ENCODE measurements around the gene ZNF573. TPM values are rescaled to one million over a fixed set of nuclear protein-coding genes. Genes with fewer than 3 reads are reported as not detected.

ZNF573 gene
- total and polyA plus RNA-seq, 2 donors (not counting 1 experiment from before 2014, with no cell fraction given) = 5.3 to 28.8 TPM

DNA sequence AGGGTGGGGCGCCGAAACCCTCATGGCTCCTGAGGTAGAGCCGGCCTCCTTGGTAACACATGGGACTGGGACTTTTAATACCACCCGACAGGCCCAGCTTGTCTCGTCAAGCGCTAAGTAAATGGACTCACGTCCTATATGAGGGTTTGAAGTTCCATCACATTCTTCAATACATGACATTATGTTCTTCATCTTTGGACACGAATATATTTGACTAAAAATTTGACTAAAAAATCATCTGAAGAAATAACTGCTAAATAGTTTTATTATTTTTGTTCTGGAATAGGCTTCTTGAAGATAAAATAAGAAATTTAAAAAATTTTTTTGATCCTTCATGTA, 59.5 kb downstream of the ZNF573 start:
- DNase-seq = no peak
- H3K4me1 Mint-ChIP-seq = peaks cover 14% of the 10 kb centered on the region
- ATAC-seq (ENCODE audit: low read depth) = no peak
- Histone ChIP-seq H2AFZ (ENCODE audit: insufficient read depth, low read depth, low read length, poor library complexity, severe bottlenecking) (peak overlapping the region; percentile 87), H4K20me1 (ENCODE audit: control insufficient read depth, insufficient read depth, low read length, poor library complexity, severe bottlenecking) (no peaks in the 10 kb centered on the region), H3K27ac (ENCODE audit: low read length in 2 of 2) (peak overlapping the region; percentile 62 to 68), H3K79me2 (ENCODE audit: control insufficient read depth, insufficient read depth, low read length) (peaks cover 19% of the 10 kb centered on the region), H3K4me2 (replicated peaks; ENCODE audit: low read depth, low read length, poor library complexity, severe bottlenecking) (peak overlapping the region; percentile 85), H3K36me3 (replicated peaks in 1 of 2; ENCODE audit: control extremely low read depth in 1 of 2, control insufficient read depth in 1 of 2, extremely low read depth in 1 of 2, insufficient read depth in 2 of 2, low read length in 1 of 2) (no peaks in the 10 kb centered on the region), H3K4me1 (ENCODE audit: control insufficient read depth in 2 of 2, insufficient read depth in 2 of 2, low read length in 2 of 2) (peaks cover 7 to 12% of the 10 kb centered on the region in 2 donors), H3K9ac (ENCODE audit: low read length) (peak overlapping the region; percentile 78), H3K9me3 (ENCODE audit: control extremely low read depth in 1 of 3, control insufficient read depth in 2 of 3, insufficient read depth in 1 of 3, low read length in 2 of 3) (no peaks in the 10 kb centered on the region), H3K4me3 (ENCODE audit: control extremely low read depth in 1 of 5, extremely low read depth in 1 of 5, insufficient read depth in 1 of 5, low read depth in 2 of 5, low read length in 4 of 5) (peak overlapping the region; percentile 51 to 86 (median 82)), H3K27me3 (replicated peaks in 1 of 4; ENCODE audit: control extremely low read depth in 1 of 4, control insufficient read depth in 3 of 4, insufficient read depth in 4 of 4, low read length in 3 of 4) (no peaks in the 10 kb centered on the region)
- peak overlapping the region; percentile 90 for H3K4me3 Mint-ChIP-seq
- CTCF ChIA-PET = interaction anchor here (1.1 kb wide), 2 partner anchors 683 to 1211 kb away, joined by 3 read pairs; partner anchors contain the start of genes FAM98C, MRPS12 and SARS2
- POLR2A ChIA-PET = no interaction called here
- 0% methylated on average over 5 of the region's 8 CpGs for WGBS (ENCODE audit: insufficient coverage)
- no peaks in the 10 kb centered on the region for H3K27me3 Mint-ChIP-seq
- intact Hi-C loops (cut with micrococcal nuclease) = loop anchor here (1.0 to 10.0 kb wide), 7 partner anchors 28 to 643 kb away; partner anchors contain the start of genes CATSPERG, ZFP30, ZNF420 and ZNF540
- peak overlapping the region; percentile 89 for H3K27ac Mint-ChIP-seq
- no peaks in the 10 kb centered on the region for H3K9me3 Mint-ChIP-seq (ENCODE audit: insufficient read depth)
- TF ChIP-seq, protein P1, sequence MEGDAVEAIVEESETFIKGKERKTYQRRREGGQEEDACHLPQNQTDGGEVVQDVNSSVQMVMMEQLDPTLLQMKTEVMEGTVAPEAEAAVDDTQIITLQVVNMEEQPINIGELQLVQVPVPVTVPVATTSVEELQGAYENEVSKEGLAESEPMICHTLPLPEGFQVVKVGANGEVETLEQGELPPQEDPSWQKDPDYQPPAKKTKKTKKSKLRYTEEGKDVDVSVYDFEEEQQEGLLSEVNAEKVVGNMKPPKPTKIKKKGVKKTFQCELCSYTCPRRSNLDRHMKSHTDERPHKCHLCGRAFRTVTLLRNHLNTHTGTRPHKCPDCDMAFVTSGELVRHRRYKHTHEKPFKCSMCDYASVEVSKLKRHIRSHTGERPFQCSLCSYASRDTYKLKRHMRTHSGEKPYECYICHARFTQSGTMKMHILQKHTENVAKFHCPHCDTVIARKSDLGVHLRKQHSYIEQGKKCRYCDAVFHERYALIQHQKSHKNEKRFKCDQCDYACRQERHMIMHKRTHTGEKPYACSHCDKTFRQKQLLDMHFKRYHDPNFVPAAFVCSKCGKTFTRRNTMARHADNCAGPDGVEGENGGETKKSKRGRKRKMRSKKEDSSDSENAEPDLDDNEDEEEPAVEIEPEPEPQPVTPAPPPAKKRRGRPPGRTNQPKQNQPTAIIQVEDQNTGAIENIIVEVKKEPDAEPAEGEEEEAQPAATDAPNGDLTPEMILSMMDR (IDR thresholded peaks at IDR 0.05) = peak; percentile 25
- no peak for TF ChIP-seq EZH2 (IDR thresholded peaks at IDR 0.05; ENCODE audit: borderline replicate concordance, insufficient read depth, low read depth, low read length, poor library complexity, severe bottlenecking)

DNA sequence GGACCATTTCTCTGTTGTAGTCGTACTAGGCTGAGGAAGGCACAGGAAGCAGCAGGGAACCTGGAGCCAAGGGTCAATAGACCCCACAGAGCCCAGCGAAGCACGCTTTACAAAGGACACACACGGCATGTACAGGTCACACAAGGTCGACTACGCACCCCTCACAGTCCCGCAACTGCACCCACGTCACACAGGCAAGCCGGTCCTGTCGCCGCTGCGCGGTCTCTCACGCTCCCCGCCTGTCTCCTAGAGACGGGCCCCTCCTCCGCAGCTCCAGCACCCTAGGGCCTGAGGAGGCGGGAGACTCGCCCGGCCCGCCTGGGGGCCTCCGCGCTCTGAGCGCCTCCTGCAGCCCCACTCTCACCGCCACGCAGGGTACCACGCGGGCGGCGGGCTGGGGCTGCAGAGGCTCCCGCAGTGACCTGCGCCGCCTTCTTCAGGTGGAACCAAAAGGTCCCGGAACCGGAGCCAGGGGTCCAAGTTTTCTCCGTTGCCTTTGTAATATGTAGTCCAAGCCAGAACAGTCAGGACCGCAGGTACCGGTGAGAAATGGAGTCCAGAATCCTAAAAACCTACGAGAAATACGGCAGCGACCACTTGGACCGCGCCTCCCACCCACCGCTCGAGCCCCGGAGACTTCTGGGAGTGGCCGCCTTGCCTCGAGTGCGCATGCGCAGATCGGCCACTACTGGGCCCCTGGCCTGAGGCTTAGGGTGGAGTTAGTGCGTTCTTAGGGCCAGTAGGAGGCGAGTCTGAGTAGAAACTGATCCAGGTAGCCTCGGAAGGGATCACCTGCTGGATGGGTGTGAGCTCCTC, 60.1 kb downstream of the ZNF573 start, which contains the start of gene ZNF607:
TSS of gene ZNF607 (minus strand) at position 651 of the 816 bp plus-strand sequence. CDS start 8,143 bp downstream, outside the sequence.
- Histone ChIP-seq H3K9ac (ENCODE audit: low read length) (peak within 1 kb of the TSS; percentile 78), H4K20me1 (ENCODE audit: control insufficient read depth, insufficient read depth, low read length, poor library complexity, severe bottlenecking) (no peaks in the 10 kb centered on the region), H3K27ac (ENCODE audit: low read length in 2 of 2) (peak within 1 kb of the TSS; percentile 62 to 68), H2AFZ (ENCODE audit: insufficient read depth, low read depth, low read length, poor library complexity, severe bottlenecking) (peak within 1 kb of the TSS; percentile 87), H3K79me2 (ENCODE audit: control insufficient read depth, insufficient read depth, low read length) (peaks cover 19% of the 10 kb centered on the region), H3K4me1 (ENCODE audit: control insufficient read depth in 2 of 2, insufficient read depth in 2 of 2, low read length in 2 of 2) (peaks cover 7 to 12% of the 10 kb centered on the region in 2 donors), H3K36me3 (replicated peaks in 1 of 2; ENCODE audit: control extremely low read depth in 1 of 2, control insufficient read depth in 1 of 2, extremely low read depth in 1 of 2, insufficient read depth in 2 of 2, low read length in 1 of 2) (no peaks in the 10 kb centered on the region), H3K27me3 (replicated peaks in 1 of 4; ENCODE audit: control extremely low read depth in 1 of 4, control insufficient read depth in 3 of 4, insufficient read depth in 4 of 4, low read length in 3 of 4) (no peaks in the 10 kb centered on the region), H3K9me3 (ENCODE audit: control extremely low read depth in 1 of 3, control insufficient read depth in 2 of 3, insufficient read depth in 1 of 3, low read length in 2 of 3) (no peaks in the 10 kb centered on the region), H3K4me2 (replicated peaks; ENCODE audit: low read depth, low read length, poor library complexity, severe bottlenecking) (peak within 1 kb of the TSS; percentile 85), H3K4me3 (ENCODE audit: control extremely low read depth in 1 of 5, extremely low read depth in 1 of 5, insufficient read depth in 1 of 5, low read depth in 2 of 5, low read length in 4 of 5) (peak within 1 kb of the TSS; percentile 51 to 86 (median 82))
- ChIA-PET CTCF (interaction anchor here (0.9 to 1.1 kb wide), 3 partner anchors 125 to 1211 kb away, joined by 3 read pairs; partner anchors contain the start of genes FAM98C, MRPS12, SARS2 and ZNF540), POLR2A (interaction anchor here (0.6 kb wide), 1 partner anchor 418 kb away, joined by 3 read pairs; no protein-coding TSS in a partner anchor)
- H3K27ac Mint-ChIP-seq = peak within 1 kb of the TSS; percentile 89
- intact Hi-C loops (cut with micrococcal nuclease) = loop anchor here (1.0 to 10.0 kb wide), 6 partner anchors 27 to 642 kb away; partner anchors contain the start of genes ZFP30, ZNF420, ZNF540 and ZNF571
- H3K4me3 Mint-ChIP-seq = peak within 1 kb of the TSS; percentile 90
- ATAC-seq (ENCODE audit: low read depth) (peak; percentile 95), DNase-seq (peak; percentile 94)
- WGBS (ENCODE audit: insufficient coverage) = under 1% methylated on average over 53 of the region's 54 CpGs
- no peaks in the 10 kb centered on the region for H3K27me3 Mint-ChIP-seq
- H3K9me3 Mint-ChIP-seq (ENCODE audit: insufficient read depth) = no peaks in the 10 kb centered on the region
- no peak for TF ChIP-seq EZH2 (IDR thresholded peaks at IDR 0.05; ENCODE audit: borderline replicate concordance, insufficient read depth, low read depth, low read length, poor library complexity, severe bottlenecking)
- TF ChIP-seq, protein P1 (IDR thresholded peaks at IDR 0.05) = peak; percentile 52
- H3K4me1 Mint-ChIP-seq = peaks cover 14% of the 10 kb centered on the region
